NB4 (cell line): Measurements from ENCODE around the gene DDX56.

Experiments used
- DNase-seq: peaks from one replicate; pipeline ENCODE4 v3.0.0; 2010; ENCODE audit warnings: low read depth
- H3K4me3 ChIP-seq: one replicate; pipeline ENCODE4 v1.5.1; 2011; ENCODE audit warnings: mild to moderate bottlenecking, low read depth, low read length, moderate library complexity
- MYC ChIP-seq: IDR thresholded peaks from 2 replicates; pipeline ENCODE4 v1.6.1; 2011; ENCODE audit warnings: low read depth, low read length
- POLR2A ChIP-seq: IDR thresholded peaks from 2 replicates; pipeline ENCODE4 v1.6.1; 2011; ENCODE audit warnings: mild to moderate bottlenecking; ENCODE audit not compliant: insufficient read length; ENCODE audit errors: extremely low read depth
- TF ChIP-seq, protein P1 (sequence below): IDR thresholded peaks from 2 replicates; pipeline ENCODE4 v1.6.1; 2011; ENCODE audit warnings: low read depth, low read length
- TF ChIP-seq, protein P2 (sequence below): IDR thresholded peaks from one replicate; pipeline ENCODE4 v1.5.1; 2012; ENCODE audit warnings: low read depth, low read length

DDX56 gene

DNA sequence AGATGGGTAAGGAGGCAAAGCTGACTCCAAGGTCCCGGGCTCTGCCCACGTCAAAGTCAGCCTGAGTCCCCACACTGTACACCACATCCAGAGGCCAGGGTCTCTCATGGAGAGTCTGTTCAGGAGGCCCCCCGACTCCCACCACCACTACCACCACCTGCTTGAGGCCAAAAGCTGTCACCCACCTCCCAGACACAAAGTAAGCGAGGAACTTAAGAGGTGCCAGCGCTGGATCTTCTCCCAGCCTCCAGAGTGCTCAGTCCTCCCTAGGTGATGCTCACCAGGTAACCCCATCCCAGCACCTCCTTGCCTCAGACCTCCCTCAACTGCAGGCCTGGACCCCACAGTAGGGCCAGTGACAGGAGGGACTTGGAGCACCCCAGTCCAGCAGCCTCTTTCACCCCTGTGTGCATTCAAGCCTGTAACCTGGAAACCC, 33.1 kb downstream of the DDX56 start:
- DNase-seq, result no peak
- TF ChIP-seq, protein P1, sequence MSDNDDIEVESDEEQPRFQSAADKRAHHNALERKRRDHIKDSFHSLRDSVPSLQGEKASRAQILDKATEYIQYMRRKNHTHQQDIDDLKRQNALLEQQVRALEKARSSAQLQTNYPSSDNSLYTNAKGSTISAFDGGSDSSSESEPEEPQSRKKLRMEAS, result no peak
- TF ChIP-seq POLR2A, result no peak
- TF ChIP-seq, protein P2, sequence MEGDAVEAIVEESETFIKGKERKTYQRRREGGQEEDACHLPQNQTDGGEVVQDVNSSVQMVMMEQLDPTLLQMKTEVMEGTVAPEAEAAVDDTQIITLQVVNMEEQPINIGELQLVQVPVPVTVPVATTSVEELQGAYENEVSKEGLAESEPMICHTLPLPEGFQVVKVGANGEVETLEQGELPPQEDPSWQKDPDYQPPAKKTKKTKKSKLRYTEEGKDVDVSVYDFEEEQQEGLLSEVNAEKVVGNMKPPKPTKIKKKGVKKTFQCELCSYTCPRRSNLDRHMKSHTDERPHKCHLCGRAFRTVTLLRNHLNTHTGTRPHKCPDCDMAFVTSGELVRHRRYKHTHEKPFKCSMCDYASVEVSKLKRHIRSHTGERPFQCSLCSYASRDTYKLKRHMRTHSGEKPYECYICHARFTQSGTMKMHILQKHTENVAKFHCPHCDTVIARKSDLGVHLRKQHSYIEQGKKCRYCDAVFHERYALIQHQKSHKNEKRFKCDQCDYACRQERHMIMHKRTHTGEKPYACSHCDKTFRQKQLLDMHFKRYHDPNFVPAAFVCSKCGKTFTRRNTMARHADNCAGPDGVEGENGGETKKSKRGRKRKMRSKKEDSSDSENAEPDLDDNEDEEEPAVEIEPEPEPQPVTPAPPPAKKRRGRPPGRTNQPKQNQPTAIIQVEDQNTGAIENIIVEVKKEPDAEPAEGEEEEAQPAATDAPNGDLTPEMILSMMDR, result no peak
- TF ChIP-seq MYC, result no peak

DNA sequence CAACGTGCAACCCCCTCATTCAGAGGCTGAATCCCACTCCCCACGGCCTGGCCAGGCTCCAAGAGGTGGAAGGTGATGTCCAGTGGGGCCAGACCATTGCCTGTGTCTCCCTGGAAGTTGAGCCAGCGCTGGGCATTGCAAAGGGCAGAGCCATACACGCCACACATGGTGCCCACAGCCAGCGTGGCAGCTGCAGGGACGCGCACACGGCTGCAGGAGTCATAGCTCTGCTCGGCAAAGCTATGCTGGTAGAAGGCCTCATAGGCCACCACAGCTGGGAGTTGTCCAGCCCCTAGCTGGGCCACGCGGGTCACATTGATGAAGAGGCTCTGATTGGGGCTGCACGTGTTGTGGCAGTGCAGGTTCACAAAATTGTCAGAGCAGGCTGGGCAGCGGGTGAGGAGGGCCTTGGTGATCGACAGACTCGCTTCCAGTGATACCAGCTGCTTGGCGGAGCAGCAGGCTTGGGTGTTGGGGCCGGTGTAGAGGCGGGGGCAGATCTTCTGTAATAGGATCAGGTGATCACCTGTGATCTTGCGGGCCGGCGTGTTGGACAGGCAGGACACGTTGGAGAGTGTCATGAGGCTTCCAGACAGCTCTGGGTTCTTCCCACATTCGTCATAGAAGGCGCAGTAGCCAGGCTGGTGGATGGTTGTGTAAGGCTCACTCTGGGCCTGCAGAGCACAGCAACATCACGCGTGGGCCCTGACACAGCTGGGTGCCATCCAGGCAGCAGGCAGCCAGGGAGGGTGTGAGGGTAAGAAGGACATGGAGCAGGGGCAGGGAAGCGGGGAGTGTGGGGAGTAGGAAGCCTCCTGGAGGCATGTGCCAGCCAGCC, 33.8 kb downstream of the DDX56 start:
- TF ChIP-seq POLR2A, result no peak
- TF ChIP-seq, protein P1, result no peak
- TF ChIP-seq, protein P2, result no peak
- no peak for TF ChIP-seq MYC
- DNase-seq, result no peak
- no peak overlapping the region for H3K4me3 ChIP-seq

More for the DNA sequence above, 33.1 kb downstream of the DDX56 start:
- H3K4me3 ChIP-seq, result no peak overlapping the region

DNA sequence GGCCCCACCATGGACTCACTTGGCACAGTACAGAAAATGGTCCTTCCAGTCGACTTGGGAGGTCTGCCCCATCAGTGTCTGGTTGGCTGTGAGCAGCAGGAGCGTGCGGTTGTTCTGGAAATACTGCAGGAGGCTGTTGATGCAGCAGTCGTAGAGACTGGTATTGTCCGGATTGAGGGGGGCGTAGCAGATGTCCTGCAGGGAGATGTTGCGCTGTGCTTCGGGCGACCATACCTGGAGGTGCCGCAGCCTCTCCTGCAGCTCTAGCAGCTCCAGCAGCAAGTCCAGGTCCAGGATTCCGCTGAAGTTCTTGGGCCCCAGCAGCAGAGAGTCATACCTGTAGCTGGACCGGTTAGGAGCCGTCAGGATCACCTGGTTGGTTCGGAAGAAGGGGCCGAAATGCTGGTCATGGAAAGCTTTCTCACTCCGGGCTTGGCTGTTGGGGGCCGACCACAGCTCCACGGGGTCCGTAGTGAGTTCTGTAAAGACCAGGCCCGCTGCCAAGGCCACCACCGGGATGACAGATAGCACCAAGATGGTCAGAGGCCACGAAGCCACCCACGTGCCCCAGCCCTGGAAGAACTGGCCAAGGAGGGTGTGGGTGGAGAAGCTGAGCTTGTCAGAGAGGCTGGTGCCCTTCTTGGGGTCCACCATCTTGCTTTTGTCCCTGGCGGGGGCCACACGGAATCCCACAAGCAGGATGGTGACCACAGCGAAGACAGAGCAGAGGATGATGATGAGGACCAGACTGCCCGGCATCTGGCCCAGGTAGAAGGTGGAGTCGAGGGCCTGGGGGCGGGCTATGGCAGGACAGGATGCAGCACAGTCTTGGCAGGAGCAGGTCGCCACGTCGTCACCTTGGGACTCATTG, 34.7 kb downstream of the DDX56 start:
- no peak for DNase-seq
- no peak overlapping the region for H3K4me3 ChIP-seq
- TF ChIP-seq POLR2A (no peak), MYC (no peak)
- TF ChIP-seq, protein P2, result no peak
- TF ChIP-seq, protein P1, result no peak

DNA sequence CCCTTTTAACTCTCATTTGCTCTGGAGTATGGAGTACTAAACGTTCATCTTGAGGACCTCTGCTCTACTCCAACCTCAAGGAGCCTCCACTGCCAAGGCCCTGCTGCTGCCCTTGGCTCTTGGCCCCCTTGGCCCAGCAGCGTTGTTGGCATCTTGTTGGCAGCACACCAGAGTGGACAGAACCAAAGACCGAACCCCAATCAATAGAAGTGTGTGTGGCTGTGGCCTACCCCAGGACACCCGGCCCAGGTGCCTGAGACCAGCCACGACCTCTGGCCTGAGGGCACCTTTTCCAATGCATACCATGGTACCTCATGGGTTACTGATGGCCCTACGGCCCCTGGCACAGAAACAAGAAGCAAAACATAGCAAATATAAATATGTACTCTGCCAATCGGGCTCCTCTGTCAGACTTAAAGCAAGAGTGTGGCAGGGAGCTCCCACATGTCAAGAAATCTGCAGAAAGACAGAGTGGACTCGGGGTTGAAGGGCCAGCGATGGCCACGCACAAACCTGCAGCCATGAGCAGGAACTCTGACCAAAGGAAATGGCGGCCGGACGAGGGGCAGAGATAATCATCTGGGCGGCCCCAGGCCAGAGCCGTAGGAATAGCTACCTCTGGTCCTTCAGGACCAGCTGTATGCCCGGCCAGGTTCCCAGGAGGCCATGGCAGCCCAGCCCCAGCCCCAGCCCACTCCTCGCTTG, 35.5 kb downstream of the DDX56 start:
- TF ChIP-seq, protein P1, result no peak
- no peak for DNase-seq
- no peak overlapping the region for H3K4me3 ChIP-seq

DNA sequence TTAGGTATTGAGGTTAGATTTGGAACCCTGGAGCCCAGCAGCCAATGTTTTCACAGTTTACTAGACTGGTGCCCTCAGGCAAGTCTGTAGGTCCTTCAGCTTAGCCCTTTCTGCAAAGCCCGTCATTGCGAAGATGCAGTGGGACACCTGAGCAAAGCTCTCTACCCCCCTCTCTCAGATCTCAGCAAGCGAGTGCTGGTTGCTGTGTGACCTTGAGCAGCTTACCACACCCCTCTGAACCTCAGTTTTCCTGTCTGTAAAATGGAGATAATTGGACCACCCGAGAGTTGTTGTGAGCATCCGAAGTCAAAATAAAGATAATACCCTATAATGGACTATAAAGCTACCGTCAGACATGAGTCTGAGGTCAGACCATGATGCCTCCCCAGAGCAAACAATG, 36.3 kb downstream of the DDX56 start:
- DNase-seq, result no peak
- no peak overlapping the region for H3K4me3 ChIP-seq
- TF ChIP-seq, protein P2, result no peak
- TF ChIP-seq POLR2A (no peak), MYC (no peak)
- TF ChIP-seq, protein P1, result no peak
